HT-29 (cell line): ENCODE data around the gene CHMP4A. TPM values are rescaled to one million over a fixed set of nuclear protein-coding genes. Genes with fewer than 3 reads are reported as not detected.
A peak's percentile ranks its signal among the peaks of the same experiment; 100 is the strongest.

Experiments
- DNase-seq: peaks from one replicate; pipeline ENCODE4 v3.0.0-alpha.2; 2015; ENCODE audit warnings: low spot score
- total RNA-seq: library from RNA; depleted of rRNA; stranded (reverse); fragments of >200 nt; shearing (Covaris generic); gene quantifications from 2 replicates; pipeline ENCODE4 v1.2.3, GENCODE V29; 2014

CHMP4A gene
- total RNA-seq, 1 experiment from 2014 or later = 18.8 TPM

DNA sequence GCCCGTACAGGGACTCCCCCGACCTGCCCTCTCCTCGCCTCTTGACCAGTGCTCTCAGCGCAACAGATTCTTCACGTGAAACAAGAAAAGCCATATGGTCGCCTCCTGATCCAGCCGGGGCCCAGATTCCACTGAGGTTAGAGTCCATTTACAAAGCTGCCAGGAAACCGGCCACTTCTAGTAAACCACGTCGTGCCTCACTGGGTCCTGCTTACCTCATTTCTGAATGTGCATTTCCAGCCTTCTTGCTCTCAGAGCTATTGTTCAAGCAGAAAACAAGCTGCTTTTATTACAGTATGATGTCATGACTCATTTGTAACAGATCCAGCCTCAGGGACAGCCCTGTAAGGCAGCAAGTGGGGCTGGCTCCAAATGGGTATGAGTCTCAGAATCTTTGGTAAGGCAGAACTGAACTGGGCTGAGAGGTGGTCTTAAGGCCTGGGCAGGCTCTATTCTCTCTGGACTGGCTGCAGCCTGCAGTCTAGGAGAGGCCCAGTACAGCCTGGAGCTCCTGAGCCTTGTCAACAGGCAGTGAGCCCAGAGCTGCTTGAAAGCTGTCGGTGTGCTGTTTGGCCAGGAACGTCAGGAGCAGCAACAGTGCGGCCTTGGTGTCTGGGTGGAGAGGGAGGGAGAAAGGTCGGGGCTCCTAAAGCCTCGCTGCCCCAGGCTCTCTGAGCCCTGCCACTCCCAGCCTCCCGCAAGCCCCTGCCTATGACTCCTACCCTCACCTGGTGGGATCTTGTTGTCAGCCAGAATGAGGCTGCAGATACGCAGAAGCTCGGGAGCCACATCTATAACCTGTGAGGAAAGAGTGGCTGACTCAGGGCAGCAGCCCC lies 33.1 kb downstream of the CHMP4A start:
- no peak for DNase-seq

DNA sequence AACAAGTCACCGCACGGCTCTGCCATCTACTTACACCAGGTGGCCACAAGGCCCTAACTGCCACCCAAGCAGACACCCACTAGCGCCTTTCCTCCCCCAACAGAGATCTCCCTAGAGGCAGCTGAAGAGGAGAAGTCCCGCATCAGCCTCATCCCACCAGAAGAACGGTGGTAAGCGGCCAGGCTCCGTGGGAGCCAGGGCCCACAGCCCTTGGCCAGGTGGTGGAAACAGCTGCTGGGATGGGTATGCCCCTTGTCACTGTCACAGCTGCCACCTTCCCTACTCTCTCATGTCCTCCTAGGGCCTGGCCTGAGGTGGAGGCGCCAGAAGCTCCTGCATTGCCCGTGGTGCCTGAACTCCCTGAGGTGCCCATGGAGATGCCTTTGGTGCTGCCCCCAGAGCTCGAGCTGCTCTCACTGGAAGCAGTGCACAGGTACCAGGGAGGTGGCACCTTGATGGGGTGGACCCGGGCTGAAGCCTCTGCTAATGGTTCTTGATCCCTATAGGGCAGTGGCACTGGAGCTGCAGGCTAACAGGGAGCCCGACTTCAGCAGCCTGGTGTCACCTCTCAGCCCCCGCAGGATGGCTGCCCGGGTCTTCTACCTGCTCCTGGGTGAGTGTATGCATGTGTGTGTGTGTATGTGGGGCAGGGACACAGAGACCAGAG lies 33.9 kb downstream of the CHMP4A start:
- DNase-seq = no peak

DNA sequence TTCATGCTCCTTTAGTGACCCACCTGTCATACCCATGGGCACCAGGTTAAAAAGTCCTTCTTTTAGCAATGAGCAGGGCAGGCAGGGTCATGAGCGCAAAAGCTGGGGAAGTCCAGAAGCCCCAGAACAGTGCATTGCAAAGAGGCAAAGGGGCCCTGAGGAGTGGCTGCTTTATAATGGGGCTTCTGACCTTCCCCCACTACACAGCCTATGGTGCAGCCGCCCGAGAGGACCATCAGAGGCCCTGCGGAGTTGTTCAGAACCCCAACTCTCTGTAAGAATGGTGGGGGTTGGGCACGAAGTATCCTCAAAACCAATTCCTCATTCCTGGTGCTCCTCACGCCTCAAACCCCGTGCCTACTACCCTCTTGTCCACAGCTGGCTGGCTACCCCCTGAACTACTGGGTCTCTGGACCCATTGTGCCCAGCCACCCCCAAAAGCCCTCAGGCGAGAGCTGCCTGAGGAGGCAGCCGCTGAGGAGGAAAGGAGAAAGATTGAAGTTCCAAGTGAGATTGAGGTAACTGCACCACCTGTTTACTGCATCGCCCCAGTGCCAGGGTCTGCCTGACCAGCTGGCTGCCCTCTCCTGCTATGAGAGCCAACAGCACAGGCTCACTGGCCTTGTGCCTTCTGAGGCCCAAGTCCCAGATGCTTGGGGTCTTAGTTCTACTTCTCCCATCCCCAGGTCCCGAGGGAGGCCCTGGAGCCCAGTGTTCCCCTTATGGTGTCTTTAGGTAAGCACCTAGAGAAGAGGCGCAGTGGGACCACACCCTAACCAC lies 34.7 kb downstream of the CHMP4A start:
- DNase-seq = no peak

DNA sequence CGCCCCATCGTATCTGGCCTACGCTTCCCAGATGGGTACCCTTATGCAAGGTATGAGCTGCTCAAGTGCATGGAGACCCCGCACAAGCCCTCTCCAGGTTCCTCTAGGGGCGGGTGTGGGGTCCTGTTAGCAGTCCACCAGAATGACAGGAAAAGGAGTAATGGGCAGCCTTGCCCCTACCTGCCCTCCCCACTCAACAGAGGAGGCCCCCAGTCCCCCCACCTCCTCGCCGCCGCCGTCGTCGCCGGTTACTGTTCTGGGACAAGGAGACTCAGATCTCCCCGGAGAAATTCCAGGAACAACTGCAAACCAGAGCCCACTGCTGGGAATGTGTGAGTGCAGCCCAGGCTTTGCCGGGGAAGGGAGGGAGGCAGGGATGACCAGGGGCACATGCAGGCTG lies 35.4 kb downstream of the CHMP4A start:
- DNase-seq = no peak

DNA sequence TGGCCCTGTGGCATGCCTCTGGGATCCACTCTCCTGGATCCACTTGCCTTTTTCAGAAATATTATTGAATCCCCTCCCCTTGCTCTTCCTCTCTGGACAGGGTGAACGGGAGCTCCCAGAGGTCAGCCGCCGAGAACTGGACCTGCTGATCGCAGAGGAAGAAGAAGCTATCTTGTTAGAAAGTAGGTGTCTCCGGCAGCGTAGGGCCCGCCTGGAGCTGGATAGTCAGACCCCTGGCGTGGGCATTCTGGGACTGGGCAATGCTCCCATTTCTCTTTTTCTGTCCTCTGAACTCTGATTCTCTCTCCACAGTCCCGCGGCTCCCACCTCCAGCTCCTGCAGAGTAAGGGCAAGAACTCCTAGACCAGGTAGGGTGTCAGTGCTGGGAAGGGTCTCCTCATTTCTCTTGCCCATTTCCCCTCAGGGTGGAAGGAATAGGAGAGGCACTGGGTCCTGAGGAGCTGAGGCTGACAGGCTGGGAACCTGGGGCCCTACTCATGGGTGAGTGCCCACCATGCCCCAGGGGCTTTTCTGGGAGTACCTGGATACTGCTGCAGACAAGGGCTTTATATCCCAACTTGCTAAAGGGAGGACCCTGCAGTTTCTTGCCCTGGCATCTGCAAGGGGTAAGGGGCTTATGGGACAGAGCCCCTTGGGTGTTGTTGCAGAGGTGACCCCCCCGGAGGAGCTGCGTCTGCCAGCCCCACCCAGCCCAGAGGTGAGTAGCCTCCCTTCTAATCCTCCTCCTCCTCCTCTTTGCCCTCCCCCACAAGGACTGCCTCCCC lies 36.1 kb downstream of the CHMP4A start:
- DNase-seq = no peak

DNA sequence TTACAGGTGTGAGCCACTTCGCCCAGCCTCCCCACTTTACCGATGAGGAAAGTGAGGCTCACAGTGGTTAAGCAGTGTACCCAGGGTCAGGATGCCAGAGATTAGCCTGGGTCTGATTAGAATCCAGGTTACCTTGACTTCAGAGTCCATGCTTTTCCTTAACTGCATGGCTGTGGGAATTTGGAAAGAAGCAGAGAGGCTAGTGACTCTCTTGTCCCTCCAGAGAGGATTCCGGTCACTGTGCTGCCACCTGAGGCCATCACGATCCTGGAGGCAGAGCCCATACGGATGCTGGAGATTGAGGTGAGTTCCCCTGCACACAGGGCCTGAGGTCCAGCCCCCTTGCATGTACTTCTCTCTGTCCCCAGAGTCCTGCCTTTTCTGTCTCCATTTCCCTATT lies 36.7 kb downstream of the CHMP4A start:
- DNase-seq = no peak

DNA sequence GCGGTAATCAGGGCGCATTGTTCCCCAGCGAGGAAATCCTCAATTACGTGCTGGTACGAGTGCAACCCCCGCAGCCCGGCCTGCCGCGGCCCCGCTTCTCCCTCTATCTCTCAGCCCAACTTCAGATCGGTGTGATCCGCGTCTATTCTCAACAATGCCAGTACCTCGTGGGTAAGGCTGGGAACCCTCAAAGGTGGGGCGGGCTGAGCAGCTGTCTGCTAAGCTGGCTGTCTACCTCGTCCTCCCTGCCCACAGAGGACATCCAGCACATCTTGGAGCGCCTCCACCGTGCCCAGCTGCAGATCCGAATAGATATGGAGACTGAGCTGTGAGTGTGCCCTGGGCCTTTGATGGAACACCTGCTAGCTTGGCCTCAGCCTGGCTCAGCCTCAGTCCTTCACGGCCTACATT lies 40.4 kb downstream of the CHMP4A start:
- DNase-seq = no peak

DNA sequence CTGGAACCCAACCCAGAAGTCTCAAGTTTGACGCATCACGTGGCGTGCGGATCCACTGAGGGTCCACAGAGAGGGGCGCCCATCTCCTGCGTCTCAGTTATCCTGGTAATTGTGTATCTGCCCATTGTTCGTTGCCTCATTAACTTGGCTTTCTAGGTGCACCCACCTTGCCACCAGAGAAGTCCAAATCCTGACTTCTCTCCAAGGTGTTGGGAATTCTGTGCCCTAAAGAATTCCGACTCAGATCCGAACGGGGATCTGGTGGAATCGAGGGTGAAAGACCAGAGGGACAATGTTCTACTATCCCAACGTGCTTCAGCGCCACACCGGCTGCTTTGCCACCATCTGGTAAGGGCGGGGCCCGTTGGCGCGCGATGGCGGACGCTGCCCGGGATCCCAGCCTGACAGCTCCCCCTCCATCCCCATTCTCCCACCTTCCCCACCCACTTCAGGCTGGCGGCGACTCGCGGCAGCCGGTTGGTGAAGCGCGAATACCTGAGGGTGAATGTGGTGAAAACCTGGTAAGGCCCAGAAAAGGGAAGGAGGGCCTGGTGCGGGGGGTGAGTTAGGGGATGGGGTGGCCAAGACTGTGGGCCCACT lies 40.9 kb downstream of the CHMP4A start:
- DNase-seq = no peak

DNA sequence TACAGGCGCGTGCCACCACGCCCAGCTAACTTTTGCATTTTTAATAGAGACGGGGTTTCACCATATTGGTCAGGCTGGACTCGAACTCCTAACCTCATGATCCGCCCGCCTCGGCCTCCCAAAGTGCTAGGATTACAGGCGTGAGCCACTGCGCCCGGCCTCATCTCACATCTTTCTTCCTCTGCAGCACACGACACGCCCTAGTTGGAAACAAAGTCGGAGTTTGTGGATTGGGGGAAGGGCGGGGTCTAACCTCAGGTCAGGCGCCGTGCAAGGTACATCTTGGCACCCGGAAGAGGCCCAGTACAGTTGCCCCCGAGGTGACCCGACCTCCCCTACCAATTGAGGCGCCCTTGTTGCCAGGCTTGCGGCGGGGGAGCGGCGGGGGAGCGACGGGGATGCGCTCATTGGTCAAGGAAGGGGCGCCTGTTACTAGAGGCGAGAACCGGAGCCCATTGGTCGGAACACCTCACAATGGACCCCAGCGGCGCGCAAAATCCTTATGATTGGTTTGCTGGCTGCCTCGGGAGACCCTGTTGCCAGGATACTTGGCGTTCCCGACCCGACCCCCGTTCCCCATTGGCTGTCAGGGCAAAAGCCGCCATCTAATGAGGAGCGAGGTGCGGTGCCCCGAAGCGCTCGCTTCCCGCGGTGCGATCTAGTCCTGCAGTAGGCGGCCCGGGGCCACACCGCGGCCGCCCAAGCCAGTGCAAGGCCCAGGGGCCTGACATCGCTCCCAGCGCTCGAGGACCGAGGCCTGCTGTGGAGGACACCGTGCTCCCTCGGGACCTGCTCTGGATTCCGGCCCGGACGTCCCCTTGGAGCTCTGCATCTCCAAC lies 41.6 kb downstream of the CHMP4A start, which contains the start of gene REC8:
TSS of gene REC8 (plus strand) at position 659 of the 839 bp plus-strand sequence. CDS start 473 bp downstream, outside the sequence.
- no peak for DNase-seq

DNA sequence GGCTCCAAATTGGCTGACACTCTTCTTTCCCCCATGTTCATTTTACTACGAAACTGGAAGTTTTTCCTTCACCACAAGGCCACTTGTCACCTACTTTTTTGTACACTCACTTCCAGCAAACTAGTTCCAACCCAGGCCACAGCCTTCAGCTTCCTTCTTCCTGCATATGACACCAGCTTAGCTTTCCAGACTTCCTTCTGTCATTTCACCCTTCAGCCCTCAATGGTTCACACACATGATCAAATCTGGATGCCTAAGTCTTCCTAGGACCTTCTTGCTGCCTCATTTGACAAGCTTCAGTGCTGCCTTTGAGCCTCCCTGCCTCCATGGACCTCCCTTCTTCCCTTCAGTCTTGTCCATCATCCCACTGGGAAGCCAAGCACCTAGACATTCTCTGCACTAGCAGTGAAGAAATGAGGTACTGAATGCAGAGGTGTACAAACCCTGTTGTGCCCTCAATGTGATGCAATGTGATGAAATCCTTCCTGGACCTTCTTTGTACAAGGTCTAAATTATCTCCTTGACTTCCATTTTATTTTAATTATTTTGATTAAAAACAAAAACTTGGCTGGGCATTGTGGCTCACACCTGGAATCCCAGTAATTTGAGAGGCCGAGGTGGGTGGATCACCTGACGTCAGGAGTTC lies 45.7 kb downstream of the CHMP4A start:
- DNase-seq = no peak

DNA sequence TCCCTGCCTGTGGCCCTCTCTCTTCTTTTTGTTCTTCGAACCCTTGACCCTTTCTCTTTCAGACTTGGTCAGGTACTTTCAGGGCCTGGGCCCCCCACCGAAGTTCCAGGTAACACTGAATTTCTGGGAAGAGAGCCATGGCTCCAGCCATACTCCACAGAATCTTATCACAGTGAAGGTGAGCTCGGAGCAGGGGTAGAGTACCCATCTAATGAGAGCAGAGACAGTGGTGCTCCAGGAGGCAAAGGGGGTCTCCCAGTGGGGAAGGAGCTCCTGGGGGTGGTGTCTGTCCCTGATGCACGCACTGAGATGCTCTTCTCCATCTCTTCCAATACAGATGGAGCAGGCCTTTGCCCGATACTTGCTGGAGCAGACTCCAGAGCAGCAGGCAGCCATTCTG lies 47.5 kb downstream of the CHMP4A start:
- no peak for DNase-seq

DNA sequence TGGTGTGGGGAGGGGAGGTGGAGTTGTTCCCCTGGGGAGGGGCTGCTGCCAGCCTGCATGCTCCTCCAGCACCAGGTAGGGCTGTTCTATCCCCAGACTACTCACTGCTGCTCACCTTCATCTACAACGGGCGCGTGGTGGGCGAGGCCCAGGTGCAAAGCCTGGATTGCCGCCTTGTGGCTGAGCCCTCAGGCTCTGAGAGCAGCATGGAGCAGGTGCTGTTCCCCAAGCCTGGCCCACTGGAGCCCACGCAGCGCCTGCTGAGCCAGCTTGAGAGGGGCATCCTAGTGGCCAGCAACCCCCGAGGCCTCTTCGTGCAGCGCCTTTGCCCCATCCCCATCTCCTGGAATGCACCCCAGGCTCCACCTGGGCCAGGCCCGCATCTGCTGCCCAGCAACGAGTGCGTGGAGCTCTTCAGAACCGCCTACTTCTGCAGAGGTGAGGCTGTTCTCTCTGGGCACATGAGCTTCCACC lies 48.7 kb downstream of the CHMP4A start:
- DNase-seq = no peak

DNA sequence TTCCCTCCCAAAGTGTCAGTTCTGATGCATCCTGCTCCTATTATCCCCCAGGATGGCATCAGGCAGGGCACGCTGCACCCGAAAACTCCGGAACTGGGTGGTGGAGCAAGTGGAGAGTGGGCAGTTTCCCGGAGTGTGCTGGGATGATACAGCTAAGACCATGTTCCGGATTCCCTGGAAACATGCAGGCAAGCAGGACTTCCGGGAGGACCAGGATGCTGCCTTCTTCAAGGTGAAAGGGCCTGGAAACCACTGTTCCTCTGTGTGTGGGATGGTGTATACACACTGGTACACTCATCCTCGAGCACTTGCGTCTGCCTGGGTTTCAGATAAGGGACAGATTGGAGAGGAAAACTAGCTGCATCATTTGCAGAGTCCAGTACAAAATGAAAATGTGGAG lies 51.2 kb downstream of the CHMP4A start:
- DNase-seq = no peak

DNA sequence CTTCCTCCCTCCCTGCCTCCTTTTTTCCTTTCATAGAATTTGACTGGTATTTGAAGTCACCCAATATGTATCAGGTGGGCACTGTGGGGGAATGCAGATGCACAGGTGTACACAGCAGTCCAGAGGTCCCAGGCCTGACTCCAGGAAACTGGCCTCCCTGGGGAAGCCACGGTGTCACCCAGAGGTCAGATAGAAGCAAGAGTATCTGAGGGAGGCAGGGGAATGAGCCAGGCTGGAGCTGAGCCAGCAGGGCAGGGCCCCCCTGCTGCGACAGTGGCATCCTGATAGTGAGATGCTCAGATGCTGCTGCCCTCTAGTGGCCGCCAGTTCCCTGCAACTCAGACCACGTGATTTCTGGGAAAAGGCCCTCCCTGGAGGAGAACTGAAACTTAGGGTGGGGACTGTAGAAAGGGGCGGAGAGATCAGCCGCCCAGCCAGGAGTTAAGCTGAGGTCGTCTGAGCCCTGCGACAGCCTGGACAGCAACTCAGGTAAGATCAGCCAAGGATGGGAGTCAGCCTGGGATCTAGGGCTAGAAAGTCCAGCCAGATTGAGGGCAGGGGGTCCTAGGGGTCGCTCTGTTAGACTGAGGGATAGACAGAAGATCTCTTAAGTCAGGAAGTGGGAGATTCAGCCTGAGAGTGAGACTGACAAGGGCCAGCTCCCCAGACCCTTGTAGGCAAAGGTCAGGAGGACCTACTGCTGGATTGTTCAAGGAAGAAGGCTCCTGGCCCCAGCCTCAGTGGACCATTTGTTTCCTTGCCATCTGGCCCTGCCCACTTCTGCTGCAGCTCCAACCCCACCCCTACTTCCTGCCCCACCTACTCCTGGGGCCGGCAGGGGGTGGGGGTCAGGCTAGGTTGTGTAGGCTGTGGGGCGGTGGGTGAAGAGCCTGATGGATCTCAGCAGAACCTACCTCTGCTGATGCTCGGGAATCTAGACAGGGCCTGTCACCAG lies 52.2 kb downstream of the CHMP4A start, which contains the start of gene IRF9:
TSS of gene IRF9 (plus strand) at position 416 of the 955 bp plus-strand sequence. CDS start 880 bp downstream, outside the sequence.
- DNase-seq = peak; percentile 93

DNA sequence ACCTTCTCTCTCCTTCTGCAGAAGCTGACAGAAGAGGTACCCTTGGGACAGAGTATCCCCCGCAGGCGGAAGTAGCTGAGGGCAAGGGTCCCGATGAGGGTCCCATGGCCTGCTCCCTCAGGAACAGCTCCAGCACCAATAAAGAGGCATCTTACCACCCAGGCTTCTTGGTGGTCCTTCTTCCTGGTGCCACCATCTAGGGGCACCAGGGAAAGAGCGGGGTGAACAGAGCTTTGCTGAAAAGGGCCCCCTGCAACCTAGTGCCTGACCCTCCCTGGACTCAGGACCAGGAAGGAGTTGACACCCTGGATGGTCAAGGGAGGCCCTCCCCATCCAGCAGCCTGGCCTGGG lies 52.8 kb downstream of the CHMP4A start:
- no peak for DNase-seq

DNA sequence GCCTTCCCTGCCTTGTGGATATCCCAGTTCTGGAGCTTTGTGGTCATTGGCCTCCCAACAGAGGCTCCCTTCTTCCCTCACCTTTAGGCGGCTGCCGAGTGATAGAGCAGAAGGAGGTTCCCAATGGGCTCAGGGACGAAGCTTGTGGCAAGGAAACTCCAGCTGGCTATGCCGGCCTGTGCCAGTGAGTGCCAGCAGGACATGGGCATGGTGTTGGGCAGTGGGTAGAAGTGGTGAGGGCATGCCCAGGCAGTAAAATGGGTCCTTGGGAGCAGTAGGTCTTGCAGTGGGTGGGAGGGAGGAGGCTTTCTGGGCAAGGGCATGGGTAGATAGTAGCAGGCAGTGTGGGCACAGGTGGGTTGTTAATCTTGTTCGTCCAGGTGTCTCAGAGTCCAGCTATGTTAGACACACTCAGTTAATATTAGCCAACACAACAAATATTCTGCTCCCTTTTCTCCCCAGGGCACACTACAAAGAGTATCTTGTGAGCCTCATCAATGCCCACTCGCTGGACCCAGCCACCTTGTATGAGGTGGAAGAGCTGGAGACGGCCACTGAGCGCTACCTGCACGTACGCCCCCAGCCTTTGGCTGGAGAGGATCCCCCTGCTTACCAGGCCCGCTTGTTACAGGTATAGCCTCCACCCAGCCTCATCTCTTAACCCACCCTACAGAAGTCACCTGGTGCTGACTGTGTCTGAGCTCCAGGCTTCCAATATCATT lies 53.4 kb downstream of the CHMP4A start:
- no peak for DNase-seq
